ENCODE measurements around the gene ARRDC4.

DNA sequence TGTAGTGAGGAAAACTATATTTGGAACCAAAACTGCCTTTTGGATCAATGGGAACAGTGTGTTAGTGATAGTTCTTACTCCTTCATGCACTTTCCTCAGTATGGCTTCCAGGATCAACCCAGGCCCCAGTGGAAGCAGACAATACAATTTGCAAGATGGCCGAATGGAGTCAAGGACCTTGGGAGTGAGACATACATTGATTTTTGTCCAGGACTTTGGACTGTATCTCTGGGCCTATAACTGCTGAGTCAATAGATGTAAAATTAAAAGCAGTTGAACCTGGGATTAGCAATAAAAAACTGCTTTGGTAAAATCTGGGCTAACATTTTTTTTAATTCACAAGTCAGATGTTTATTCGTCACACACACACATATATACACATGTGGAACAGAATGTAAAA lies 1.8 kb downstream of the ARRDC4 start:
- TF ChIP-seq EZH2 (IDR thresholded peaks at IDR 0.05; ENCODE audit: insufficient read depth, poor library complexity, severe bottlenecking), result no peak
- no peak for TF ChIP-seq EZH2phosphoT487 (IDR thresholded peaks at IDR 0.05; ENCODE audit: insufficient read depth, low read depth)
